Osteocyte (in vitro differentiated cells): Measurements from ENCODE around the gene RPS17. TPM values are rescaled to one million over a fixed set of nuclear protein-coding genes. Genes with fewer than 3 reads are reported as not detected.

ENCODE experiments used
- DNase-seq: peaks from one replicate; pipeline ENCODE4 v3.0.0; 2021; ENCODE audit warnings: mixed read lengths; ENCODE audit not compliant: unreplicated experiment; ENCODE audit errors: extremely low spot score
- H3K27ac Mint-ChIP-seq: one replicate; pipeline ENCODE4 v1.8.0; 2021; ENCODE audit warnings: mild to moderate bottlenecking, mixed read lengths; ENCODE audit not compliant: unreplicated experiment
- H3K27me3 Mint-ChIP-seq: one replicate; pipeline ENCODE4 v1.8.0; 2021; ENCODE audit warnings: mixed read lengths; ENCODE audit not compliant: unreplicated experiment
- H3K36me3 Mint-ChIP-seq: one replicate; pipeline ENCODE4 v1.8.0; 2021; ENCODE audit warnings: mixed read lengths; ENCODE audit not compliant: unreplicated experiment
- H3K4me1 Mint-ChIP-seq: one replicate; pipeline ENCODE4 v1.8.0; 2021; ENCODE audit warnings: mixed read lengths; ENCODE audit not compliant: unreplicated experiment
- H3K4me3 Mint-ChIP-seq: one replicate; pipeline ENCODE4 v1.8.0; 2021; ENCODE audit warnings: mild to moderate bottlenecking, moderate library complexity, mixed read lengths; ENCODE audit not compliant: unreplicated experiment
- H3K9me3 Mint-ChIP-seq: one replicate; pipeline ENCODE4 v1.8.0; 2021; ENCODE audit warnings: mixed read lengths; ENCODE audit not compliant: unreplicated experiment
- total RNA-seq: library from RNA; stranded (reverse); gene quantifications from 2 replicates; pipeline ENCODE4 v1.2.1, GENCODE V29; 2021
- TF ChIP-seq, protein P1 (sequence below): fragments of 200-600 bp; sonication (generic); IDR thresholded peaks from 2 replicates; pipeline ENCODE4 v1.5.0; 2021; ENCODE audit warnings: antibody characterized with exemption, mild to moderate bottlenecking, moderate library complexity

RPS17 gene
- total RNA-seq, 1 donor from 2014 or later: 1,309 TPM

DNA sequence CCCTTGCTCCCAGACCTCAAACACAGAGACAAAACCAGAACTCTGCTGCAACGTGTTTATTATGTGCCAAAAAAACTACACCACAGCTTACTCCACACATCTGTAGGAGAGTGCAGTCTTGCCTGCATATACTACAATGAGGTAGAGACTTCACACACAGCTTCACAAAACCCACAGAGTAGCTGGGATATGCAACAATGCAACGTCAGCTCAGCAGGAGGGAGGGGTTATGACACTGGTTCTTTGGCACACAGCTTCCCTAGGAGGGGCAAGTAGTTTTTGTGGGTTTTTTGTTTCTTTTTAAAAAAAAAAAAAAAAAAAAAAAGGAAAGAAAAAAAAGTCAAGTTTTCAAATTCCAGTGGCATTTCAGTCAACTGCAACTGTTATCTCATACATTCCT lies 2.9 kb upstream of the RPS17 start:
- Mint-ChIP-seq H3K9me3 (no peaks in the 10 kb centered on the region), H3K4me1 (peaks cover 23% of the 10 kb centered on the region), H3K36me3 (peaks cover 6% of the 10 kb centered on the region), H3K27me3 (peaks cover 9% of the 10 kb centered on the region), H3K27ac (no peak overlapping the region), H3K4me3 (no peak overlapping the region)
- DNase-seq: no peak
- TF ChIP-seq, protein P1, sequence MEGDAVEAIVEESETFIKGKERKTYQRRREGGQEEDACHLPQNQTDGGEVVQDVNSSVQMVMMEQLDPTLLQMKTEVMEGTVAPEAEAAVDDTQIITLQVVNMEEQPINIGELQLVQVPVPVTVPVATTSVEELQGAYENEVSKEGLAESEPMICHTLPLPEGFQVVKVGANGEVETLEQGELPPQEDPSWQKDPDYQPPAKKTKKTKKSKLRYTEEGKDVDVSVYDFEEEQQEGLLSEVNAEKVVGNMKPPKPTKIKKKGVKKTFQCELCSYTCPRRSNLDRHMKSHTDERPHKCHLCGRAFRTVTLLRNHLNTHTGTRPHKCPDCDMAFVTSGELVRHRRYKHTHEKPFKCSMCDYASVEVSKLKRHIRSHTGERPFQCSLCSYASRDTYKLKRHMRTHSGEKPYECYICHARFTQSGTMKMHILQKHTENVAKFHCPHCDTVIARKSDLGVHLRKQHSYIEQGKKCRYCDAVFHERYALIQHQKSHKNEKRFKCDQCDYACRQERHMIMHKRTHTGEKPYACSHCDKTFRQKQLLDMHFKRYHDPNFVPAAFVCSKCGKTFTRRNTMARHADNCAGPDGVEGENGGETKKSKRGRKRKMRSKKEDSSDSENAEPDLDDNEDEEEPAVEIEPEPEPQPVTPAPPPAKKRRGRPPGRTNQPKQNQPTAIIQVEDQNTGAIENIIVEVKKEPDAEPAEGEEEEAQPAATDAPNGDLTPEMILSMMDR: no peak

GRCh38 chr15:82540984-82541431 lies 751 bp upstream of the RPS17 start:
- Mint-ChIP-seq H3K27me3 (peaks cover 5% of the 10 kb centered on the region), H3K9me3 (no peaks in the 10 kb centered on the region), H3K4me3 (peak overlapping the region; percentile 96), H3K36me3 (peaks cover 23% of the 10 kb centered on the region), H3K4me1 (peaks cover 30% of the 10 kb centered on the region), H3K27ac (peak overlapping the region; percentile 98)
- TF ChIP-seq, protein P1: no peak
- DNase-seq: no peak

- H3K4me1 Mint-ChIP-seq: peaks cover 30% of the 10 kb centered on the region
- no peak for DNase-seq
Measured at GRCh38 chr15:82539691-82540054, 584 bp downstream of the RPS17 start.

DNA sequence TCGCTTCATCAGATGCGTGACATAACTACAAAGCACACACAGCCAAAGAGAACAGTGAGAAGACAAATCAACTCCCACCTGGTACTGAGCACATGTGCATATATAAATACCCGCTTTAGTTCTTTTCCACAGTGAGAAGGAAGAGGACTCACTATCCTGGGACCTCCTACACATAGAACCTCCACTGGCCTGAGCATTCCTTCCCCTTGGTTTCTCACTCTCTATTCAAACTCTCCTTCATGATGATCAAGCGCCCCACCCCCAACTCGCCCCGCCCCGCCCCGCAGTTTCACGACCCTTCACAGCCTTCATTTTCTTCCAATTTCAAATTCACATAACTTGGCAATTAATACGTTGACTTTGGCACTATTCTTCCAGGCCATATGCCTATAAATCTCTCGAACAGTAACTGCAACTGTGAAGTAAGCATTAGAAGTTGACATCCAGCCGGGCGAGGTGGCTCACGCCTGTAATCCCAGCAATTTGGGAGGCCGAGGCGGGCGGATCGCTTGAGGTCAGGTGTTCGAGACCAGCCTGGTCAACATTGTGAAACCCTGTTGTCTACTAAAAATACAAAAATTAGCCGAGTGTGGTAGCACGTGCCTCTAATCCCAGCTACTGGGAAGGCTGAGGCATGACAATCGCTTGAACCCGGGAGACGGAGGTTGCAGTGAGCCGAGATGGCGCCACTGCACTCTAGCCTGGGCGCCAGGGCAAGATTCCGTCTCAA lies 1.1 kb downstream of the RPS17 start:
- H3K4me3 Mint-ChIP-seq: peak overlapping the region; percentile 94
- no peak for DNase-seq
- no peaks in the 10 kb centered on the region for H3K27me3 Mint-ChIP-seq
- no peaks in the 10 kb centered on the region for H3K9me3 Mint-ChIP-seq
- peaks cover 30% of the 10 kb centered on the region for H3K4me1 Mint-ChIP-seq
- H3K27ac Mint-ChIP-seq: peak overlapping the region; percentile 90
- H3K36me3 Mint-ChIP-seq: peaks cover 33% of the 10 kb centered on the region
- TF ChIP-seq, protein P1: no peak

More at GRCh38 chr15:82539691-82540054, 584 bp downstream of the RPS17 start:
- H3K36me3 Mint-ChIP-seq: peaks cover 27% of the 10 kb centered on the region
- peak overlapping the region; percentile 90 for H3K27ac Mint-ChIP-seq
- no peaks in the 10 kb centered on the region for H3K27me3 Mint-ChIP-seq
- peak overlapping the region; percentile 94 for H3K4me3 Mint-ChIP-seq
- TF ChIP-seq, protein P1: no peak
- no peaks in the 10 kb centered on the region for H3K9me3 Mint-ChIP-seq

DNA sequence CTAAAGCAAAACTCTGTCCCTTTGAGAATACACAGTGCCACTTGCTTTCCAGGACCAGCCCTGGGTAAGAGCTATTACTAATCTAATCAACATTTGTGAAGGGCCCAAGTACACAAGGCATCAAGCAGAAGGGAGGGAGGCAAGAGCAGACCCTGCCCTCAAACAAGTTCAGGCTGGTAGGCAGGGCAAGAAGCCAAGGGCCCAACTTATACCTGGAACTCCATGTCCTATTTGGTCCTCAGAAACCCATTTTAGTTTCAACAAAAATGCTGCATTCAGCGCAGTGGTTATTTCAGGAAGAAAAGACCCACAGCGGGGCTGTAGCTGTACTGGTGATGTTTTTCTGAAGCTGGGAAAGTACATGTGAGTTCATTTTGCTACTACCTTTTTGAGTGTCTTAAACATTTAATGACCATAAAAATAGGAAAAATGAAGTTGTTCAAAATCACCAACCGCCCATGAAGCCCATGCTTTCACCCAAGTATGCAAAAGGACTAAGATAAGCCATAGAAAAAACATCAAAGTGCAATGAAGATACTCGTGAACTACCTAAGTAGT lies 2.8 kb downstream of the RPS17 start:
- Mint-ChIP-seq H3K27me3 (no peaks in the 10 kb centered on the region), H3K9me3 (no peaks in the 10 kb centered on the region), H3K4me1 (peaks cover 26% of the 10 kb centered on the region), H3K36me3 (peaks cover 36% of the 10 kb centered on the region), H3K27ac (peak overlapping the region; percentile 21), H3K4me3 (peak overlapping the region; percentile 40)
- TF ChIP-seq, protein P1: no peak
- peak; percentile 11 for DNase-seq
